ENCODE results near the gene ZNF410.

The ZNF410 gene

GRCh38 chr14:73945159-73945670 lies 58.6 kb downstream of the ZNF410 start:
- no peak for DNase-seq (ENCODE audit: low spot score)
- in situ Hi-C loops (cut with MboI; ENCODE audit: low sequenced_read_pairs, unreplicated experiment): no loop called here
- TF ChIP-seq CTCF (IDR thresholded peaks at IDR 0.05; ENCODE audit: borderline replicate concordance, control extremely low read depth, extremely low read depth, insufficient read depth, missing control alignments): no peak

- in situ Hi-C loops (cut with MboI; ENCODE audit: low sequenced_read_pairs, unreplicated experiment): no loop called here
- DNase-seq (ENCODE audit: low spot score): peak; percentile 92
- TF ChIP-seq CTCF (IDR thresholded peaks at IDR 0.05; ENCODE audit: borderline replicate concordance, control extremely low read depth, extremely low read depth, insufficient read depth, missing control alignments): peak; percentile 12
Measured at GRCh38 chr14:73949752-73950734, 63.4 kb downstream of the ZNF410 start, which contains the start of the genes COQ6 and FAM161B. TSS of gene COQ6 (plus strand) at chr14:73950302. CDS start at chr14:73950333, 31 bp downstream. TSS of gene FAM161B (minus strand) at chr14:73950094. CDS start at chr14:73950026, 68 bp downstream.

- no peak for DNase-seq (ENCODE audit: low spot score)
- TF ChIP-seq CTCF (IDR thresholded peaks at IDR 0.05; ENCODE audit: borderline replicate concordance, control extremely low read depth, extremely low read depth, insufficient read depth, missing control alignments): no peak
- in situ Hi-C loops (cut with MboI; ENCODE audit: low sequenced_read_pairs, unreplicated experiment): no loop called here
Measured at GRCh38 chr14:73953731-73954130, 67.1 kb downstream of the ZNF410 start.

- in situ Hi-C loops (cut with MboI; ENCODE audit: low sequenced_read_pairs, unreplicated experiment): no loop called here
- DNase-seq (ENCODE audit: low spot score): no peak
- no peak for TF ChIP-seq CTCF (IDR thresholded peaks at IDR 0.05; ENCODE audit: borderline replicate concordance, control extremely low read depth, extremely low read depth, insufficient read depth, missing control alignments)
Measured at GRCh38 chr14:73955674-73956073, 69.0 kb downstream of the ZNF410 start.

GRCh38 chr14:73958591-73958990 lies 71.9 kb downstream of the ZNF410 start:
- TF ChIP-seq CTCF (IDR thresholded peaks at IDR 0.05; ENCODE audit: borderline replicate concordance, control extremely low read depth, extremely low read depth, insufficient read depth, missing control alignments): no peak
- in situ Hi-C loops (cut with MboI; ENCODE audit: low sequenced_read_pairs, unreplicated experiment): no loop called here
- DNase-seq (ENCODE audit: low spot score): no peak

GRCh38 chr14:73961192-73961591 lies 74.5 kb downstream of the ZNF410 start:
- in situ Hi-C loops (cut with MboI; ENCODE audit: low sequenced_read_pairs, unreplicated experiment): no loop called here
- DNase-seq (ENCODE audit: low spot score): no peak
- no peak for TF ChIP-seq CTCF (IDR thresholded peaks at IDR 0.05; ENCODE audit: borderline replicate concordance, control extremely low read depth, extremely low read depth, insufficient read depth, missing control alignments)

Measured in GM13976 (cell line).